Breast epithelium (tissue), 4 donors: ENCODE data around the gene BIRC5. TPM values are rescaled to one million over a fixed set of nuclear protein-coding genes. Genes with fewer than 3 reads are reported as not detected.
"Not testable (repeated sequence)": the region's sequence is repeated elsewhere in the genome, so short reads cannot be mapped to it uniquely, and the experiment has no call there.

Experiments
- DNase-seq, 2 donors: peaks; one replicate each; pipeline ENCODE4 v3.0.0-alpha.2; 2019; ENCODE audit warnings: low spot score in 2 of 2
- H3K27ac ChIP-seq, 2 donors: fragments of 200-600 bp; sonication (generic) in 1 of 2; one replicate each; pipeline ENCODE4 v1.5.1; 2016 to 2019; ENCODE audit warnings: mild to moderate bottlenecking in 1 of 2
- H3K27me3 ChIP-seq, 2 donors: fragments of 200-600 bp; sonication (generic) in 1 of 2; one replicate each; pipeline versions ENCODE4 v1.5.1 to v1.6.0; 2017 to 2019; ENCODE audit warnings: control low read depth in 1 of 2, mild to moderate bottlenecking in 1 of 2
- H3K36me3 ChIP-seq: fragments of 200-600 bp; one replicate; pipeline ENCODE4 v1.5.1; 2019
- H3K4me1 ChIP-seq, 2 donors: fragments of 200-600 bp; sonication (generic); one replicate each; pipeline ENCODE4 v1.5.1; 2016 to 2019; ENCODE audit warnings: control low read depth in 1 of 2
- H3K4me3 ChIP-seq, 3 donors: fragments of 200-600 bp; sonication (generic); 1 replicate in 2 of 3; 2 replicates in 1 of 3; pipeline ENCODE4 v1.5.1; 2016 to 2019; ENCODE audit warnings: mild to moderate bottlenecking in 3 of 3, moderate library complexity in 2 of 3
- H3K9me3 ChIP-seq, 2 donors: fragments of 200-600 bp; sonication (generic) in 1 of 2; one replicate each; pipeline ENCODE4 v1.5.1; 2016 to 2019; ENCODE audit warnings: control low read depth in 1 of 2
- CTCF ChIP-seq, 3 donors: fragments of 450-650 bp; IDR thresholded peaks; one replicate each; pipeline ENCODE4 v1.5.1; 2016 to 2017; ENCODE audit warnings: antibody characterized with exemption in 3 of 3, mild to moderate bottlenecking in 3 of 3, moderate library complexity in 3 of 3
- POLR2A ChIP-seq: fragments of 450-650 bp; IDR thresholded peaks from one replicate; pipeline ENCODE4 v1.6.1; 2016; ENCODE audit warnings: antibody characterized with exemption, mild to moderate bottlenecking, moderate library complexity
- POLR2AphosphoS5 ChIP-seq, 3 donors: sonication (generic); formaldehyde crosslinking; IDR thresholded peaks; one replicate each; pipeline ENCODE4 v1.6.1; 2017; ENCODE audit warnings: antibody characterized with exemption in 3 of 3
- intact Hi-C: fragments of 100-400 bp; cut with DNase I; formaldehyde crosslinking; loops from one replicate; pipeline ENCODE4 v1.15.1; 2023; ENCODE audit warnings: low total_unique reads
- total RNA-seq, 3 donors: library from RNA; depleted of rRNA; stranded (reverse); fragments of >200 nt; gene quantifications; one replicate each; pipeline ENCODE4 v1.1.0, GENCODE V29; 2016

Gene BIRC5
- total RNA-seq, 3 donors from 2014 or later = 0.29 to 1.9 (median 0.33) TPM

- Histone ChIP-seq H3K27me3 (no peaks in the 10 kb centered on the region), H3K4me3 (peak overlapping the region; percentile 67 to 83 (median 82)), H3K27ac (peak overlapping the region; percentile 90 to 92), H3K4me1 (peaks cover 0 to 11% of the 10 kb centered on the region in 2 donors), H3K9me3 (no peaks in the 10 kb centered on the region), H3K36me3 (no peaks in the 10 kb centered on the region)
- peak in 1 of 2 donors; percentile 82 for DNase-seq
- no peak for TF ChIP-seq POLR2AphosphoS5 (IDR thresholded peaks at IDR 0.05)
- TF ChIP-seq CTCF (IDR thresholded peaks at IDR 0.05) = no peak
- TF ChIP-seq POLR2A = no peak
- intact Hi-C loops = no loop called here
Observed at GRCh38 chr17:78168903-78169793, 44.9 kb upstream of the BIRC5 start.

- Histone ChIP-seq H3K27me3 (no peaks in the 10 kb centered on the region), H3K4me1 (peaks cover 5 to 21% of the 10 kb centered on the region in 2 donors), H3K4me3 (no peak overlapping the region), H3K36me3 (no peaks in the 10 kb centered on the region), H3K9me3 (no peaks in the 10 kb centered on the region), H3K27ac (no peak overlapping the region)
- TF ChIP-seq CTCF (IDR thresholded peaks at IDR 0.05) = no peak
- no peak for TF ChIP-seq POLR2A
- no peak for TF ChIP-seq POLR2AphosphoS5 (IDR thresholded peaks at IDR 0.05)
- DNase-seq = no peak
- intact Hi-C loops = loop anchor here (10.0 kb wide), 1 partner anchor 56 kb away; no protein-coding TSS in a partner anchor
Observed at GRCh38 chr17:78170692-78171590, 43.1 kb upstream of the BIRC5 start.

- H3K4me1 ChIP-seq = peaks cover 5 to 21% of the 10 kb centered on the region in 2 donors
- DNase-seq, H3K27me3 ChIP-seq, H3K36me3 ChIP-seq, H3K9me3 ChIP-seq, H3K4me3 ChIP-seq: not testable (repeated sequence)
- intact Hi-C loops = loop anchor here (10.0 kb wide), 1 partner anchor 57 kb away; no protein-coding TSS in a partner anchor
- H3K27ac ChIP-seq = peak overlapping the region; percentile 88 to 91
Observed at GRCh38 chr17:78171591-78172248, 42.3 kb upstream of the BIRC5 start.

- TF ChIP-seq CTCF (IDR thresholded peaks at IDR 0.05) (no peak), POLR2AphosphoS5 (IDR thresholded peaks at IDR 0.05) (no peak), POLR2A (no peak)
- H3K27me3 ChIP-seq = no peaks in the 10 kb centered on the region
- peak overlapping the region; percentile 88 to 91 for H3K27ac ChIP-seq
- H3K4me3 ChIP-seq = no peak overlapping the region
- DNase-seq = no peak
- intact Hi-C loops = loop anchor here (10.0 kb wide), 1 partner anchor 58 kb away; no protein-coding TSS in a partner anchor
- no peaks in the 10 kb centered on the region for H3K36me3 ChIP-seq
- peaks cover 5 to 21% of the 10 kb centered on the region in 2 donors for H3K4me1 ChIP-seq
- H3K9me3 ChIP-seq = no peaks in the 10 kb centered on the region
Observed at GRCh38 chr17:78172249-78173051, 41.6 kb upstream of the BIRC5 start.
